HG02943 (cell line): Measurements from ENCODE around the gene ACOD1.
"Not testable (repeated sequence)": the region's sequence is repeated elsewhere in the genome, so short reads cannot be mapped to it uniquely, and the experiment has no call there.

Source experiments
- ATAC-seq: cut with Tn5 transposase; IDR thresholded peaks from one replicate; pipeline ENCODE4 v1.9.1; 2021; ENCODE audit warnings: mild to moderate bottlenecking, low read depth, moderate library complexity; ENCODE audit not compliant: unreplicated experiment

The ACOD1 gene

GRCh38 chr13:76950101-76950500, 1.8 kb downstream of the ACOD1 start:
- ATAC-seq: no peak

GRCh38 chr13:76953968-76954367, 5.7 kb downstream of the ACOD1 start:
- no peak for ATAC-seq

GRCh38 chr13:76954538-76954937, 6.2 kb downstream of the ACOD1 start:
- ATAC-seq: no peak

GRCh38 chr13:76955193-76955592, 6.9 kb downstream of the ACOD1 start:
- ATAC-seq: no peak

GRCh38 chr13:76955661-76956060, 7.3 kb downstream of the ACOD1 start:
- no peak for ATAC-seq

- no peak for ATAC-seq
These were observed 10.6 kb downstream of the ACOD1 start for GRCh38 chr13:76958841-76959432.

GRCh38 chr13:76959734-76960133, 11.4 kb downstream of the ACOD1 start:
- ATAC-seq: not testable (repeated sequence)

GRCh38 chr13:76965759-76966421, 17.6 kb downstream of the ACOD1 start:
- no peak for ATAC-seq

GRCh38 chr13:76967031-76967430, 18.7 kb downstream of the ACOD1 start:
- no peak for ATAC-seq

- ATAC-seq: no peak
These were observed 19.7 kb downstream of the ACOD1 start for GRCh38 chr13:76968041-76968440.

GRCh38 chr13:76969488-76970365, 21.4 kb downstream of the ACOD1 start:
- ATAC-seq: no peak

- ATAC-seq: no peak
These were observed 22.9 kb downstream of the ACOD1 start for GRCh38 chr13:76971215-76971614.

GRCh38 chr13:76971851-76972829, 23.8 kb downstream of the ACOD1 start:
- no peak for ATAC-seq

- no peak for ATAC-seq
These were observed 25.8 kb downstream of the ACOD1 start for GRCh38 chr13:76973920-76974617.

- no peak for ATAC-seq
These were observed 26.3 kb downstream of the ACOD1 start for GRCh38 chr13:76974618-76974975.

GRCh38 chr13:76975863-76976262, 27.6 kb downstream of the ACOD1 start:
- ATAC-seq: no peak

GRCh38 chr13:76976490-76976889, 28.2 kb downstream of the ACOD1 start:
- ATAC-seq: no peak

- ATAC-seq: no peak
These were observed 28.6 kb downstream of the ACOD1 start for GRCh38 chr13:76976929-76977328.

GRCh38 chr13:76980075-76980718, 31.9 kb downstream of the ACOD1 start:
- peak; percentile 98 for ATAC-seq
